ENCODE results near the gene TIMP4. TPM values are rescaled to one million over a fixed set of nuclear protein-coding genes. Genes with fewer than 3 reads are reported as not detected.

Gene TIMP4
- not detected for total RNA-seq

GRCh38 chr3:12158387-12159226, at the start of gene TIMP4:
TIMP4 (minus strand) TSS chr3:12158912; CDS start chr3:12158840, 72 bp downstream.
- Mint-ChIP-seq H3K9me3 (no peaks in the 10 kb centered on the region), H3K27me3 (peaks cover 28% of the 10 kb centered on the region), H3K36me3 (peaks cover 2% of the 10 kb centered on the region), H3K27ac (no peak within 1 kb of the TSS), H3K4me1 (peaks cover 15% of the 10 kb centered on the region), H3K4me3 (no peak within 1 kb of the TSS)
- DNase-seq, result no peak

GRCh38 chr3:12205171-12205570, 46.5 kb upstream of the TIMP4 start:
- peaks cover 17% of the 10 kb centered on the region for H3K27me3 Mint-ChIP-seq
- H3K36me3 Mint-ChIP-seq, result no peaks in the 10 kb centered on the region
- H3K27ac Mint-ChIP-seq, result no peak overlapping the region
- no peak for DNase-seq
- H3K4me3 Mint-ChIP-seq, result no peak overlapping the region
- no peaks in the 10 kb centered on the region for H3K4me1 Mint-ChIP-seq
- peaks cover 1% of the 10 kb centered on the region for H3K9me3 Mint-ChIP-seq

GRCh38 chr3:12201813-12202212, 43.1 kb upstream of the TIMP4 start:
- peaks cover 11% of the 10 kb centered on the region for H3K4me1 Mint-ChIP-seq
- H3K4me3 Mint-ChIP-seq, result no peak overlapping the region
- no peaks in the 10 kb centered on the region for H3K36me3 Mint-ChIP-seq
- no peak for DNase-seq
- no peak overlapping the region for H3K27ac Mint-ChIP-seq
- no peaks in the 10 kb centered on the region for H3K9me3 Mint-ChIP-seq
- peaks cover 24% of the 10 kb centered on the region for H3K27me3 Mint-ChIP-seq

- H3K27ac Mint-ChIP-seq, result peak overlapping the region; percentile 8
- peaks cover 30% of the 10 kb centered on the region for H3K27me3 Mint-ChIP-seq
- peaks cover 38% of the 10 kb centered on the region for H3K4me1 Mint-ChIP-seq
- no peak for DNase-seq
- H3K36me3 Mint-ChIP-seq, result no peaks in the 10 kb centered on the region
- H3K9me3 Mint-ChIP-seq, result no peaks in the 10 kb centered on the region
- no peak overlapping the region for H3K4me3 Mint-ChIP-seq
Observed at GRCh38 chr3:12198301-12198700, 39.6 kb upstream of the TIMP4 start.

- Mint-ChIP-seq H3K36me3 (no peaks in the 10 kb centered on the region), H3K4me1 (peaks cover 45% of the 10 kb centered on the region), H3K9me3 (no peaks in the 10 kb centered on the region), H3K27me3 (peaks cover 21% of the 10 kb centered on the region), H3K27ac (peak overlapping the region; percentile 52), H3K4me3 (no peak overlapping the region)
- no peak for DNase-seq
Observed at GRCh38 chr3:12197475-12197874, 38.8 kb upstream of the TIMP4 start.

GRCh38 chr3:12196684-12197083, 38.0 kb upstream of the TIMP4 start:
- Mint-ChIP-seq H3K4me1 (peaks cover 51% of the 10 kb centered on the region), H3K4me3 (no peak overlapping the region), H3K36me3 (no peaks in the 10 kb centered on the region), H3K27ac (peak overlapping the region; percentile 52), H3K9me3 (no peaks in the 10 kb centered on the region), H3K27me3 (peaks cover 21% of the 10 kb centered on the region)
- DNase-seq, result no peak

GRCh38 chr3:12195231-12195630, 36.5 kb upstream of the TIMP4 start:
- H3K4me3 Mint-ChIP-seq, result no peak overlapping the region
- H3K27ac Mint-ChIP-seq, result peak overlapping the region; percentile 35
- peaks cover 13% of the 10 kb centered on the region for H3K27me3 Mint-ChIP-seq
- H3K36me3 Mint-ChIP-seq, result no peaks in the 10 kb centered on the region
- no peak for DNase-seq
- no peaks in the 10 kb centered on the region for H3K9me3 Mint-ChIP-seq
- H3K4me1 Mint-ChIP-seq, result peaks cover 54% of the 10 kb centered on the region

- H3K4me3 Mint-ChIP-seq, result no peak overlapping the region
- H3K27ac Mint-ChIP-seq, result peak overlapping the region; percentile 90
- no peaks in the 10 kb centered on the region for H3K36me3 Mint-ChIP-seq
- peaks cover 54% of the 10 kb centered on the region for H3K4me1 Mint-ChIP-seq
- H3K27me3 Mint-ChIP-seq, result peaks cover 13% of the 10 kb centered on the region
- DNase-seq, result peak; percentile 24
- no peaks in the 10 kb centered on the region for H3K9me3 Mint-ChIP-seq
Observed at GRCh38 chr3:12194669-12195161, 36.0 kb upstream of the TIMP4 start.

GRCh38 chr3:12194209-12194608, 35.5 kb upstream of the TIMP4 start:
- Mint-ChIP-seq H3K27ac (peak overlapping the region; percentile 90), H3K4me1 (peaks cover 51% of the 10 kb centered on the region)
- no peak for DNase-seq

GRCh38 chr3:12193485-12194165, 34.9 kb upstream of the TIMP4 start:
- H3K27ac Mint-ChIP-seq, result peak overlapping the region; percentile 90
- no peaks in the 10 kb centered on the region for H3K9me3 Mint-ChIP-seq
- peak overlapping the region; percentile 18 for H3K4me3 Mint-ChIP-seq
- H3K4me1 Mint-ChIP-seq, result peaks cover 54% of the 10 kb centered on the region
- peaks cover 6% of the 10 kb centered on the region for H3K27me3 Mint-ChIP-seq
- H3K36me3 Mint-ChIP-seq, result no peaks in the 10 kb centered on the region
- DNase-seq, result peak; percentile 49

More at GRCh38 chr3:12194209-12194608, 35.5 kb upstream of the TIMP4 start:
- H3K9me3 Mint-ChIP-seq, result no peaks in the 10 kb centered on the region
- peak overlapping the region; percentile 18 for H3K4me3 Mint-ChIP-seq
- H3K36me3 Mint-ChIP-seq, result no peaks in the 10 kb centered on the region
- peaks cover 10% of the 10 kb centered on the region for H3K27me3 Mint-ChIP-seq

- Mint-ChIP-seq H3K9me3 (no peaks in the 10 kb centered on the region), H3K36me3 (no peaks in the 10 kb centered on the region), H3K4me1 (peaks cover 60% of the 10 kb centered on the region), H3K27me3 (peaks cover 6% of the 10 kb centered on the region), H3K27ac (peak overlapping the region; percentile 58), H3K4me3 (no peak overlapping the region)
- no peak for DNase-seq
Observed at GRCh38 chr3:12192655-12193484, 34.2 kb upstream of the TIMP4 start.

GRCh38 chr3:12192173-12192572, 33.5 kb upstream of the TIMP4 start:
- Mint-ChIP-seq H3K27me3 (peaks cover 6% of the 10 kb centered on the region), H3K9me3 (no peaks in the 10 kb centered on the region), H3K4me3 (no peak overlapping the region), H3K36me3 (no peaks in the 10 kb centered on the region), H3K27ac (no peak overlapping the region), H3K4me1 (peaks cover 63% of the 10 kb centered on the region)
- DNase-seq, result no peak

- Mint-ChIP-seq H3K4me1 (peaks cover 60% of the 10 kb centered on the region), H3K27me3 (peaks cover 6% of the 10 kb centered on the region), H3K4me3 (no peak overlapping the region), H3K9me3 (no peaks in the 10 kb centered on the region), H3K36me3 (no peaks in the 10 kb centered on the region), H3K27ac (no peak overlapping the region)
- DNase-seq, result no peak
Observed at GRCh38 chr3:12191559-12191958, 32.8 kb upstream of the TIMP4 start.

- H3K27ac Mint-ChIP-seq, result no peak overlapping the region
Observed at GRCh38 chr3:12190832-12191231, 32.1 kb upstream of the TIMP4 start.

More at GRCh38 chr3:12190832-12191231, 32.1 kb upstream of the TIMP4 start:
- Mint-ChIP-seq H3K27me3 (peaks cover 6% of the 10 kb centered on the region), H3K4me1 (peaks cover 55% of the 10 kb centered on the region), H3K9me3 (no peaks in the 10 kb centered on the region), H3K36me3 (no peaks in the 10 kb centered on the region), H3K4me3 (no peak overlapping the region)
- DNase-seq, result no peak

Measured in activated naive CD8-positive, alpha-beta T cell treated with anti-CD3 and anti-CD28 coated beads for 36 hours (primary cell).